SK-N-SH (cell line): ENCODE data around the gene HRH2.

ENCODE experiments used
- ELF1 ChIP-seq: IDR thresholded peaks from 2 replicates; pipeline ENCODE4 v1.4.0; 2012
- EP300 ChIP-seq, 2 experiments: IDR thresholded peaks; 2 replicates each; pipeline versions ENCODE4 v1.4.0 to v1.6.1; 2012; ENCODE audit warnings: borderline replicate concordance in 1 of 2, low read depth in 1 of 2, low read length in 1 of 2
- EZH2phosphoT487 ChIP-seq: fragments of 200-600 bp; sonication (generic); IDR thresholded peaks from 2 replicates; pipeline ENCODE4 v1.6.1; 2017; ENCODE audit warnings: low read depth, mixed run types, mild to moderate bottlenecking, antibody characterized with exemption, moderate library complexity, borderline replicate concordance
- FOXM1 ChIP-seq: IDR thresholded peaks from 2 replicates; pipeline ENCODE4 v1.4.0; 2012; ENCODE audit warnings: low read depth, mild to moderate bottlenecking
- NRF1 ChIP-seq: IDR thresholded peaks from 2 replicates; pipeline ENCODE4 v1.6.1; 2012; ENCODE audit warnings: low read depth, mild to moderate bottlenecking, low read length
- POLR2AphosphoS5 ChIP-seq: IDR thresholded peaks from 2 replicates; pipeline ENCODE4 v1.6.1; 2012; ENCODE audit warnings: low read depth, low read length
- TF ChIP-seq, protein P1 (sequence below): IDR thresholded peaks from 2 replicates; pipeline ENCODE4 v1.4.0; 2012; ENCODE audit warnings: low read depth
- TF ChIP-seq, protein P2 (sequence below): fragments of 200-600 bp; sonication (generic); IDR thresholded peaks from 2 replicates; pipeline ENCODE4 v1.6.1; 2017; ENCODE audit warnings: antibody characterized with exemption, mild to moderate bottlenecking, moderate library complexity
- TF ChIP-seq, protein P3 (sequence below): IDR thresholded peaks from 2 replicates; pipeline ENCODE4 v1.6.1; 2012; ENCODE audit warnings: mild to moderate bottlenecking, low read depth, low read length, moderate library complexity
- TF ChIP-seq, protein P4 (sequence below): IDR thresholded peaks from 2 replicates; pipeline ENCODE4 v1.4.0; 2012; ENCODE audit warnings: low read depth, borderline replicate concordance
- TF ChIP-seq, protein P5 (sequence below): fragments of 150-350 bp; IDR thresholded peaks from 2 replicates; pipeline ENCODE4 v1.6.1; 2017; ENCODE audit warnings: antibody characterized with exemption, low read length, low read depth, borderline replicate concordance

DNA sequence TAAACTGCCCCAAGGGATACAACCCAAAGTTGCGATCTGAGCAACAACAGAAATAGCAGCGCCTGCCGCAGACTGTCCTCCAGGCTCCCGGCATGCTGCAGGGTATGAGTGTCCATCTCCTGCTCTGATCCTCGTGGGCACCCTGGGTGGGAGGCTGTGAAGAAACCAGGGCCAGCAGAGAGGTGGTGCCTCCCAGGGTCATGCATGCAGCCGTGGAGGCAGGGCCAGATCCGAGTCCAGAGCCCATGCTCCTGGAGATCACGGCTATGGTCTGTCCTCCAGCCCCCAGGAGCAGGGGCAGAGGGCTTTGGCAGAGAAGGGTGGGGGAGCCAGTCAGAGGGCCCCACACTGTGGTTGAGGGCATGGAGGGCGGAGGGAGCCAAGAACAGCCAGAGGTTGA lies 29.0 kb downstream of the HRH2 start:
- TF ChIP-seq, protein P1, sequence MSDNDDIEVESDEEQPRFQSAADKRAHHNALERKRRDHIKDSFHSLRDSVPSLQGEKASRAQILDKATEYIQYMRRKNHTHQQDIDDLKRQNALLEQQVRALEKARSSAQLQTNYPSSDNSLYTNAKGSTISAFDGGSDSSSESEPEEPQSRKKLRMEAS, result no peak
- TF ChIP-seq, protein P2, sequence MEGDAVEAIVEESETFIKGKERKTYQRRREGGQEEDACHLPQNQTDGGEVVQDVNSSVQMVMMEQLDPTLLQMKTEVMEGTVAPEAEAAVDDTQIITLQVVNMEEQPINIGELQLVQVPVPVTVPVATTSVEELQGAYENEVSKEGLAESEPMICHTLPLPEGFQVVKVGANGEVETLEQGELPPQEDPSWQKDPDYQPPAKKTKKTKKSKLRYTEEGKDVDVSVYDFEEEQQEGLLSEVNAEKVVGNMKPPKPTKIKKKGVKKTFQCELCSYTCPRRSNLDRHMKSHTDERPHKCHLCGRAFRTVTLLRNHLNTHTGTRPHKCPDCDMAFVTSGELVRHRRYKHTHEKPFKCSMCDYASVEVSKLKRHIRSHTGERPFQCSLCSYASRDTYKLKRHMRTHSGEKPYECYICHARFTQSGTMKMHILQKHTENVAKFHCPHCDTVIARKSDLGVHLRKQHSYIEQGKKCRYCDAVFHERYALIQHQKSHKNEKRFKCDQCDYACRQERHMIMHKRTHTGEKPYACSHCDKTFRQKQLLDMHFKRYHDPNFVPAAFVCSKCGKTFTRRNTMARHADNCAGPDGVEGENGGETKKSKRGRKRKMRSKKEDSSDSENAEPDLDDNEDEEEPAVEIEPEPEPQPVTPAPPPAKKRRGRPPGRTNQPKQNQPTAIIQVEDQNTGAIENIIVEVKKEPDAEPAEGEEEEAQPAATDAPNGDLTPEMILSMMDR, result no peak
- TF ChIP-seq NRF1 (no peak), POLR2AphosphoS5 (no peak), FOXM1 (no peak), ELF1 (no peak), EP300 (IDR thresholded peaks at IDR 0.05; ENCODE audit: borderline replicate concordance in 1 of 2, low read depth in 1 of 2, low read length in 1 of 2) (no peak), EZH2phosphoT487 (no peak)
- TF ChIP-seq, protein P3, sequence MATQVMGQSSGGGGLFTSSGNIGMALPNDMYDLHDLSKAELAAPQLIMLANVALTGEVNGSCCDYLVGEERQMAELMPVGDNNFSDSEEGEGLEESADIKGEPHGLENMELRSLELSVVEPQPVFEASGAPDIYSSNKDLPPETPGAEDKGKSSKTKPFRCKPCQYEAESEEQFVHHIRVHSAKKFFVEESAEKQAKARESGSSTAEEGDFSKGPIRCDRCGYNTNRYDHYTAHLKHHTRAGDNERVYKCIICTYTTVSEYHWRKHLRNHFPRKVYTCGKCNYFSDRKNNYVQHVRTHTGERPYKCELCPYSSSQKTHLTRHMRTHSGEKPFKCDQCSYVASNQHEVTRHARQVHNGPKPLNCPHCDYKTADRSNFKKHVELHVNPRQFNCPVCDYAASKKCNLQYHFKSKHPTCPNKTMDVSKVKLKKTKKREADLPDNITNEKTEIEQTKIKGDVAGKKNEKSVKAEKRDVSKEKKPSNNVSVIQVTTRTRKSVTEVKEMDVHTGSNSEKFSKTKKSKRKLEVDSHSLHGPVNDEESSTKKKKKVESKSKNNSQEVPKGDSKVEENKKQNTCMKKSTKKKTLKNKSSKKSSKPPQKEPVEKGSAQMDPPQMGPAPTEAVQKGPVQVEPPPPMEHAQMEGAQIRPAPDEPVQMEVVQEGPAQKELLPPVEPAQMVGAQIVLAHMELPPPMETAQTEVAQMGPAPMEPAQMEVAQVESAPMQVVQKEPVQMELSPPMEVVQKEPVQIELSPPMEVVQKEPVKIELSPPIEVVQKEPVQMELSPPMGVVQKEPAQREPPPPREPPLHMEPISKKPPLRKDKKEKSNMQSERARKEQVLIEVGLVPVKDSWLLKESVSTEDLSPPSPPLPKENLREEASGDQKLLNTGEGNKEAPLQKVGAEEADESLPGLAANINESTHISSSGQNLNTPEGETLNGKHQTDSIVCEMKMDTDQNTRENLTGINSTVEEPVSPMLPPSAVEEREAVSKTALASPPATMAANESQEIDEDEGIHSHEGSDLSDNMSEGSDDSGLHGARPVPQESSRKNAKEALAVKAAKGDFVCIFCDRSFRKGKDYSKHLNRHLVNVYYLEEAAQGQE, result no peak
- TF ChIP-seq, protein P4, sequence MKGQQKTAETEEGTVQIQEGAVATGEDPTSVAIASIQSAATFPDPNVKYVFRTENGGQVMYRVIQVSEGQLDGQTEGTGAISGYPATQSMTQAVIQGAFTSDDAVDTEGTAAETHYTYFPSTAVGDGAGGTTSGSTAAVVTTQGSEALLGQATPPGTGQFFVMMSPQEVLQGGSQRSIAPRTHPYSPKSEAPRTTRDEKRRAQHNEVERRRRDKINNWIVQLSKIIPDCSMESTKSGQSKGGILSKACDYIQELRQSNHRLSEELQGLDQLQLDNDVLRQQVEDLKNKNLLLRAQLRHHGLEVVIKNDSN, result no peak
- TF ChIP-seq, protein P5, sequence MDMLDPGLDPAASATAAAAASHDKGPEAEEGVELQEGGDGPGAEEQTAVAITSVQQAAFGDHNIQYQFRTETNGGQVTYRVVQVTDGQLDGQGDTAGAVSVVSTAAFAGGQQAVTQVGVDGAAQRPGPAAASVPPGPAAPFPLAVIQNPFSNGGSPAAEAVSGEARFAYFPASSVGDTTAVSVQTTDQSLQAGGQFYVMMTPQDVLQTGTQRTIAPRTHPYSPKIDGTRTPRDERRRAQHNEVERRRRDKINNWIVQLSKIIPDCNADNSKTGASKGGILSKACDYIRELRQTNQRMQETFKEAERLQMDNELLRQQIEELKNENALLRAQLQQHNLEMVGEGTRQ, result no peak
